ENCODE results near the gene CDK6. TPM values are rescaled to one million over a fixed set of nuclear protein-coding genes. Genes with fewer than 3 reads are reported as not detected.

CDK6 gene
- total and polyA plus RNA-seq, 9 of the 15 experiments (the other 6 are each of a cell fraction or from before 2014, with no cell fraction given), result 7.6 to 109 (median 44.4) TPM

GRCh38 chr7:92836489-92836999 is at the start of gene CDK6 (continued):
- TF ChIP-seq MTA1 (IDR thresholded peaks at IDR 0.05; ENCODE audit: borderline replicate concordance) (no peak), CLOCK (CRISPR knock-in tag; IDR thresholded peaks at IDR 0.05; ENCODE audit: borderline replicate concordance) (no peak), ZKSCAN3 (CRISPR knock-in tag; IDR thresholded peaks at IDR 0.05) (no peak), TGIF2 (CRISPR knock-in tag; IDR thresholded peaks at IDR 0.05) (no peak), ZKSCAN1 (IDR thresholded peaks at IDR 0.05; ENCODE audit: low read depth, low read length) (peak; percentile 50; the same call in 1 of the 2 replicates), TRIM25 (IDR thresholded peaks at IDR 0.05; ENCODE audit: borderline replicate concordance) (no peak), NR3C1 (CRISPR knock-in tag; IDR thresholded peaks at IDR 0.05) (no peak), MAX (CRISPR knock-in tag; IDR thresholded peaks at IDR 0.05) (peak; percentile 87), USF1 (CRISPR knock-in tag; IDR thresholded peaks at IDR 0.05) (no peak; the same call in 1 of the 2 replicates), ZNF347 (CRISPR knock-in tag; IDR thresholded peaks at IDR 0.05; ENCODE audit: low read depth) (no peak), ZNF717 (CRISPR knock-in tag; IDR thresholded peaks at IDR 0.05) (no peak), PCBP1 (IDR thresholded peaks at IDR 0.05; ENCODE audit: low read depth, low read length, poor library complexity, severe bottlenecking) (no peak), NFIX (CRISPR knock-in tag; IDR thresholded peaks at IDR 0.05; ENCODE audit: low read depth) (no peak), LEF1 (IDR thresholded peaks at IDR 0.05) (no peak), ZNF518B (CRISPR knock-in tag; IDR thresholded peaks at IDR 0.05) (no peak), ZNF324 (CRISPR knock-in tag; IDR thresholded peaks at IDR 0.05) (no peak), ZFP91 (CRISPR knock-in tag; IDR thresholded peaks at IDR 0.05) (no peak), MAZ (CRISPR knock-in tag; conservative IDR thresholded peaks at IDR 0.05 in 1 of 2, IDR thresholded peaks at IDR 0.05 in 1 of 2) (peak; percentile 64 to 87; a peak in 3 of 4 replicates)

Measured in K562 (cell line).